VCaP (cell line): ENCODE data around the gene KLK10.

Source experiments
- H3K27ac ChIP-seq: fragments of 450-650 bp; 2 replicates; pipeline ENCODE4 v1.5.1; 2017
- CTCF ChIP-seq: fragments of 450-650 bp; conservative IDR thresholded peaks from 2 replicates; pipeline ENCODE4 v1.5.1; 2017; ENCODE audit warnings: mild to moderate bottlenecking, moderate library complexity

KLK10 gene

GRCh38 chr19:51059715-51060114 is 40.2 kb upstream of the KLK10 start:
- no peak for TF ChIP-seq CTCF
- no peak overlapping the region for H3K27ac ChIP-seq

GRCh38 chr19:51055866-51056265 is 36.4 kb upstream of the KLK10 start:
- TF ChIP-seq CTCF = no peak
- no peak overlapping the region for H3K27ac ChIP-seq

GRCh38 chr19:51047031-51047335 is 27.5 kb upstream of the KLK10 start:
- H3K27ac ChIP-seq = no peak overlapping the region
- TF ChIP-seq CTCF = no peak

GRCh38 chr19:51044327-51044726 is 24.8 kb upstream of the KLK10 start:
- no peak overlapping the region for H3K27ac ChIP-seq
- TF ChIP-seq CTCF = no peak

GRCh38 chr19:51043497-51043896 is 24.0 kb upstream of the KLK10 start:
- no peak for TF ChIP-seq CTCF
- no peak overlapping the region for H3K27ac ChIP-seq

- H3K27ac ChIP-seq = no peak overlapping the region
- no peak for TF ChIP-seq CTCF
Observed at GRCh38 chr19:51040151-51040550, 20.6 kb upstream of the KLK10 start.

GRCh38 chr19:51036519-51036918 is 17.0 kb upstream of the KLK10 start:
- no peak for TF ChIP-seq CTCF
- H3K27ac ChIP-seq = no peak overlapping the region

GRCh38 chr19:51034704-51035103 is 15.2 kb upstream of the KLK10 start, which contains the start of gene KLK12:
KLK12 (minus strand) TSS chr19:51035002; CDS start chr19:51034621, 381 bp downstream.
- no peak within 1 kb of the TSS for H3K27ac ChIP-seq
- no peak for TF ChIP-seq CTCF
